NCI-H2107 (cell line): Measurements from ENCODE around the gene ICE2.

ENCODE experiments used
- DNase-seq: peaks from one replicate; lab custom pipeline; 2025; lab: John Stamatoyannopoulos, UW

The ICE2 gene

GRCh38 chr15:60493166-60493565, 14.2 kb upstream of the ICE2 start:
- DNase-seq: no peak

- DNase-seq: no peak
Observed at GRCh38 chr15:60486742-60487141, 7.8 kb upstream of the ICE2 start.

DNA sequence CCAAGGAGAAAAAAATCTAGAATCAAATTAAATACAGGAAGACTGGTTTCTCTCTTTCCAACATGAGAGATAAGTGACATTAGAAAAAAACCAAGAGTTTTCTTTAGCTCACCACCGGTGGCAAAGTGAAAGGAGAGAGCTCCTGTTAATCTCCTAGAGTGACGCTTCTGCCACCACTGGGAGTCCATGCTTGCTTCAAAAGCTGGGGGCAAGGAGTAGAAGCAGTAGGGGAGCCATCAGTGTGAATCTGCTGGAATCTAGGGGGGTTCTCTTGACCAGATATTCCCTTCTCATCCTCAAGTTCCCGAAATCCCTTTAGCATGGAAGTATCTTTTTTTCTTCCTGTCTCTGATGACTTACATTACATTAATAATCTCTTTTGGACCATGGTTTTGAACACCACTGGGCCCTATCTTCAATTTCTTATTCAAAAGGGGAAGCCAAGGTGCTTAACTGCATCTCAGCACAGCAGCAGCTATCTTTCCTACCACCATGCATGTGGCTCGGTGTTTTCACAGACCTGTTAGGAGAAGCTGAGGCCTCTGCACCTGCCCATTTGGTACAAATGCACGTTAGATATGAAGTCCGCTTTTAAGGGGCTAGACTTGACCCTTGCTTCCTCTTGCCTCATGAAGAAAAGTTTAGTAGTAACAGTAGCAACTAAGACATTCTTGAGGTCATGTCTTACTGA, 6.6 kb upstream of the ICE2 start:
- no peak for DNase-seq

DNA sequence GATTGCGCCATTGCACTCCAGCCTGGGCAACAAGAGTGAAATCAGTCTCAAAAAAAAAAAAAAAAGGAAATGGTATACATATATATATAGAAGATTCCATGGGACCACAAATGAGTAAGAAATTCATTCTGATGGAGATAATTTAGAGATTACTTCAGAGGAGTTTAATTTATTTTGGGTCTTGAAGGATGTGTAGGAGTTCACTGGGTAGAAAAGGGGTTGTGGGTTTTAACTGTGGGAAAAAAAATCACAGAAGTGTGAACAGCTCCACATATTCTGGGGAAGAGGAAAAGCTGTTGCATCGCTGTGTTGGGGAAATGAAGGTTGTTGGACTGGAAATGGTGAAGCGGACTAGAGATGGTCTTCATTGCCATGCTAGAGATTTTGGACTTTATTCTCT, 4.1 kb upstream of the ICE2 start:
- no peak for DNase-seq

DNA sequence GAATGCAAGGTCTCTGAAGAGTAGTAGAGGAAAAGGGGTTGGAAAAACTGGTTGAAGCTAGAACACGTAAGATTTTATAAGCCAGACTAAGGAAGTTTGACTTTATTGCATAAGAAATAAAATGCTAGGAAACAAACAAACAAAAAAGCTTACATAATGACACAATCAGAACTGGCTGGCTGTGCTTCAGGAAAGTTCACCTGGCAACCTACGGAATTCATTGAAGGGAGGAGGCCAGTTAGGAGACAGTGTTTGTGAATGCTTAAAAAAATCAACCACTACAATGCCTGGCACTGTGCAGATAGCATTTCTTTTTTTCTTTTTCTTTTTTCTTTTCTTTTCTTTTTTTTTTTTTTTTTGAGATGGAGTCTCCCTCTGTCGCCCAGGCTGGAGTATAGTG, 1.9 kb upstream of the ICE2 start:
- no peak for DNase-seq

DNA sequence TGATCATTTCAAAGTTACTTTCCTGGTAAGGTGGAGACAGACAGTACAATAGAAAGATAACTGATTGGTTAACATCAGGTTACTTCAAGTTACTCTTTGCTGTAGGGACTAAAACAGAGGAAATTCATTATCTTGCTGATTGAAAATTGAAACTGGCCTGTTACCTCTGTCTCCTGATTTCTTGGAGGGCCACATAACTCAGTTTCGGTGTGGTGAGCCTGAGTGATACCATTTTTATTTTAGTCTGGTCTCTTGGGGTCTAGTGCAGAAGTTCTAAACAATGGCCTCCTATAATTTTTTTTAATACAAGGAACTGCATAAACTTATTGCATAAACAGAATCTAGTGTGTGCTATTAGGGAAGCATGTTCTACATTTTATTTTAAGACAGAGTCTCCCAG, 1.2 kb upstream of the ICE2 start:
- DNase-seq: no peak

- DNase-seq: no peak
Observed at GRCh38 chr15:60479361-60480110, 594 bp upstream of the ICE2 start.

DNA sequence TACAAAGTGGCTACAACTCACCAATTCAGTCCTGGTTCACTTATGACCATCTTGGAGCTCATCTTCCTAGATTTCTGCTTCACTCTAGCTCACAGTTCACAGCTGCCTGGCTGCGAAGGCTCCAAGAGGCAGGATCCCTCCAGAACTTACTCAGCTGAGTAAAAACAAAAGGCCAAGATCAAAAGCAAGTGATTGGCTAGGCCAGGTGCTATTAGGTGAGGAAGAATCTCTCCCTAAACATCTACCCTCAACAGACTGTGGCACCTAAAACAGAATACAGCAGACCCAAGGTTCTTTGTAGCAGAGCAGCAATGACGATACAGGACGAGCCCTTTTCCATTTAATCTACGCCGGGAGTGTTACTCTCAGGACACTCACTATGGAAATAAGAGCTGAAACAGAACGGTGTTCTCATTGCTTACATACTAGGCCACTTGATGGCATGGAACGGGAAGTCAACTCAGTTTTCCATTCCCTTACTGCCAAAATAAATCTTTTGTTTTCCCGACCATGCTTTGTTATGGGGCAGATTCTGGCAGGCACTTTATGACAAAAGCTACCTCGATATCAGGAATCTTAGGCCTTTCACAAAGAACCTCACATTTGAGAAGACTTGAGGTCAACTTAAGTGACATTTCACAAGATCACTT, 901 bp downstream of the ICE2 start:
- no peak for DNase-seq

DNA sequence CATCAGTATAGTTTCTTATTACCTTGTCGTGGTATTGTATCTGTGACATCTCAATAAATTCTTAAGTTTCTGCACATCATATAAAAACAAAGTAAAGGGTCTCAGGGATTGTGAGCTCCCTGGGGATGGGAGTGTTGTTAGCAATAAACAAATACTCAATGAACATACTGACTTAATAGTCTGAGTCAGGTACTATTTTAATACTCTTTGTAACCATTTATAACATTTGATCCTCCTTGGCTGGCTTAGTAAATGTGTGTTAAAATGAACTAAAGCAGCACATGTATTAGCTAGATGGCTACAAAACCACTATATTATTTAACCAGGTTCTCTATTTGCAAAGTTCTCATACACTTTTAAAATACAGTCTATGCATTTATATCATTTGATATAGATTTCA, 1.8 kb downstream of the ICE2 start:
- DNase-seq: no peak

- DNase-seq: no peak
Observed at GRCh38 chr15:60476713-60477112, 2.2 kb downstream of the ICE2 start.

DNA sequence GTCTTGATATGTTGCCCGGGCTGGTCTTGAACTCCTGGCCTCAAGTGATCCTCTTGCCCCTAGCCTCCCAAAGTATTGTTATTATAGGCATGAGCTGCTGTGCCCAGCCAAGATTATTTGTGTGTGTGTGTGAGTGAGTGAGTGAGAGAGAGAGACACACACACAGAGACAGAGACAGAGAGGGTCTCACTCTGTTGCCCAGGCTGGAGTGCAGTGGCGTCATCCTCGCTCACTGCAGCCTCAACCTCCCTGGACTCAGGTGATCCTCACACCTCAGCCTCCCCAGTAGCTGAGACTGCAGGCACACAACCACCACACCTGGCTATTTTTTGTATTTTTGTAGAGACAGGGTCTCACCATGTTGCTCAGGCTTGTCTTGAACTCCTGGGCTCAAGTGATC, 5.8 kb downstream of the ICE2 start:
- no peak for DNase-seq

- no peak for DNase-seq
Observed at GRCh38 chr15:60471314-60471713, 7.6 kb downstream of the ICE2 start.

- no peak for DNase-seq
Observed at GRCh38 chr15:60469893-60470641, 8.9 kb downstream of the ICE2 start.

- DNase-seq: no peak
Observed at GRCh38 chr15:60464836-60465630, 13.9 kb downstream of the ICE2 start.

GRCh38 chr15:60462027-60462426, 16.9 kb downstream of the ICE2 start:
- DNase-seq: no peak

- DNase-seq: no peak
Observed at GRCh38 chr15:60460931-60461330, 18.0 kb downstream of the ICE2 start.

DNA sequence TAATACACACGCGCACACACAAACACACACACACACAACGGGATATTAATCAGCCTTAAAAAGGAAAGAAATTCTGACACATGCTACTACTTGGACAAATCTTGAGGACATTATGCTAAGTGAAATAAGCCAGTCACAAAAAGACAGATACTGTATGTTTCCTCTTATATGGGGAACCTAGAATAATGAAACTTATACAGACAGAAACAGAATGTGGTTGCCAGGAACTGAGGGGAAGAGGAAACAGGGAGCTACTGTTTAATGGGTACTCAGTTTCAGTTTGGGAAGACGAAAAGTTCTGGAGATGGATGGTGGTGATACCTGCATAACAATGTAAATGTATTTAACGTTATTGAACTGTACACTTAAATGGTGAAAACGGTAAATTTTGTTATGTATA, 20.2 kb downstream of the ICE2 start:
- no peak for DNase-seq

DNA sequence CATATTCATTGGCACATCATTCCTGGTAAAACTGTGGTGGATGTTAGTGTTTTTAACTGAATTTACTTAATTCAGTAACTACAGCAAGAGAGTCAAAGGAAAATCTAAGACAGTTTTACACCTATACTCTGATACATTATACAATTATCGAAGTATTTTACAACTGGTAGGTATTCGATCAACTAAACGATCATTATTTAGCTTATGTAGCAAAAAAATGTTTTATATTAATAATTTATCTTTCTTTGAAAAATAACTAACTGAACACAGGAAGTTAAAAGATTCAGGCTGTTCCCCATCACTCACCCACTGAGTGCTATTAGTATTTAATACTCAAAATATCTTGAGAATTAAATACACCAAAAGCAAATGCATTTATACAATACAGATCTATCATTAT, 21.0 kb downstream of the ICE2 start:
- no peak for DNase-seq

- no peak for DNase-seq
Observed at GRCh38 chr15:60454824-60455223, 24.1 kb downstream of the ICE2 start.

GRCh38 chr15:60448668-60449360, 30.1 kb downstream of the ICE2 start:
- no peak for DNase-seq

DNA sequence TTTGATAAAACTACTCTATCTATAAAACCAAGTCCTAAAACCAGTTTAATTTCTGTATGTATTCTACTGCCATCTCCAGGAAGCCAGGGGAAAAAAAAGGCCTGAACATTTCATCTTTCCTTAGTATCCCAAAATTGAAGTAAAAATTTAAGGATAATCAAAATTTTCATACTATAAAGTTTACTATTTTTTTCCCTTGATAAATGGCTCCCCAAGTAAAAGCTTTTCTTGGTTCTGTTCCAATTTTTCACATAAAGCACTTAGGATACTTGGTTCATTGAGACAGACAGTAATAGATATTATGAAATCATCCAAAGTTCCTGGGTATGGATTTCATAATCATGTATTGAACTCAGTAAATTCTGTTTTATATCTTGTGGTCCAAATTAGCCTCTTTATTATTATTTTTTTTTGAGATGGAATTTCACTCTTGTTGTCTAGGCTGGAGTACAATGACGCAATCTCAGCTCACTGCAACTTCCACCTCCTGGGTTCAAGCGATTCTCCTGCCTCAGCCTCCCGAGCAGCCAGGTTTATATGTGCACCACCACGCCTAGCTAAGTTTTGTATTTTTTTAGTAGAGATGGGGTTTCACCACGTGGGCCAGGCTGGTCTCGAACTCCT, 34.5 kb downstream of the ICE2 start:
- no peak for DNase-seq
